ENCODE data around the gene YWHAQ. TPM values are rescaled to one million over a fixed set of nuclear protein-coding genes. Genes with fewer than 3 reads are reported as not detected.

The YWHAQ gene
- total RNA-seq, 4 donors from 2014 or later = 141 to 442 (median 227) TPM

GRCh38 chr2:9536504-9536903 is 94.3 kb downstream of the YWHAQ start:
- no peak overlapping the region for H3K27ac ChIP-seq
- H3K36me3 ChIP-seq = peaks cover 0 to 59% (median 0%) of the 10 kb centered on the region in 3 donors
- no peaks in the 10 kb centered on the region for H3K27me3 ChIP-seq
- H3K9me3 ChIP-seq = no peaks in the 10 kb centered on the region
- WGBS, 2 donors = 93 to 96% methylated on average over 6 of the region's 6 CpGs
- DNase-seq = no peak
- H3K4me1 ChIP-seq = peaks cover 0 to 24% (median 6%) of the 10 kb centered on the region in 3 donors
- TF ChIP-seq POLR2A (IDR thresholded peaks at IDR 0.05) (no peak), CTCF (IDR thresholded peaks at IDR 0.05) (no peak)
- H3K4me3 ChIP-seq = no peak overlapping the region
- intact Hi-C loops (cut with DNase I) = no loop called here

- 38 to 53% methylated on average over 1 of the region's 1 CpG for WGBS, 2 donors
- Histone ChIP-seq H3K4me1 (peaks cover 0 to 24% (median 6%) of the 10 kb centered on the region in 3 donors), H3K27ac (no peak overlapping the region), H3K27me3 (no peaks in the 10 kb centered on the region), H3K4me3 (no peak overlapping the region), H3K36me3 (peaks cover 0 to 58% (median 3%) of the 10 kb centered on the region in 3 donors), H3K9me3 (no peaks in the 10 kb centered on the region)
- TF ChIP-seq CTCF (IDR thresholded peaks at IDR 0.05) (no peak), POLR2A (IDR thresholded peaks at IDR 0.05) (no peak)
- no peak for DNase-seq
- intact Hi-C loops (cut with DNase I) = no loop called here
These were observed 95.6 kb downstream of the YWHAQ start for GRCh38 chr2:9535177-9535576.

Small RNA genes within 50 kb of the gene (small RNA-seq; reads per million reads assigned to genes)
- gene RF00019 = 0 reads per million in 4 donors

Other genes with a start within 250 kb of the YWHAQ start
- gene ITGB1BP1, start 207.5 kb downstream of the YWHAQ start, total RNA-seq = 10 to 100 TPM; 14.3 to 39.1 (median 32.6) TPM
- 10 to 100 TPM; 20.4 to 27.9 (median 24.0) TPM for gene CPSF3, start 207.3 kb downstream of the YWHAQ start, total RNA-seq
- gene IAH1, start 156.4 kb downstream of the YWHAQ start, total RNA-seq = 10 to 100 TPM in 3 of 4 donors, 1 to 10 TPM in 1; 6.0 to 47.9 (median 25.2) TPM
- 10 to 100 TPM; 21.5 to 38.9 (median 29.2) TPM for gene ADAM17, start 75.2 kb downstream of the YWHAQ start, total RNA-seq
- gene TAF1B, start 212.5 kb upstream of the YWHAQ start, total RNA-seq = 10 to 100 TPM in 3 of 4 donors, 1 to 10 TPM in 1; 6.7 to 19.3 (median 14.9) TPM

Measured in esophagus squamous epithelium (tissue), 5 donors.